ENCODE data around the gene MT1X.
"Not testable (repeated sequence)": the region's sequence is repeated elsewhere in the genome, so short reads cannot be mapped to it uniquely, and the experiment has no call there.

MT1X gene

GRCh38 chr16:56657555-56658326, 24.5 kb upstream of the MT1X start, which contains the start of gene MT1F:
TSS of gene MT1F (plus strand) at chr16:56657959. CDS start at chr16:56658059, 100 bp downstream.
- DNase-seq = peak; percentile 74

- DNase-seq = no peak
These were observed 23.9 kb upstream of the MT1X start for GRCh38 chr16:56658327-56658875.

- DNase-seq = peak; percentile 28
These were observed 19.6 kb upstream of the MT1X start for GRCh38 chr16:56662357-56663354.

GRCh38 chr16:56664506-56664905, 17.8 kb upstream of the MT1X start:
- DNase-seq = no peak

- DNase-seq = not testable (repeated sequence)
These were observed 16.7 kb upstream of the MT1X start for GRCh38 chr16:56665286-56666261.

GRCh38 chr16:56667581-56668571, 14.4 kb upstream of the MT1X start, which contains the start of gene MT1G:
TSS of gene MT1G (minus strand) at chr16:56668065. CDS start at chr16:56667993, 72 bp downstream.
- no peak for DNase-seq

GRCh38 chr16:56669005-56669839, 13.0 kb upstream of the MT1X start, which contains the start of gene MT1H:
TSS of gene MT1H (plus strand) at chr16:56669814. CDS start at chr16:56669885, 71 bp downstream.
- no peak for DNase-seq

- no peak for DNase-seq
These were observed 12.2 kb upstream of the MT1X start for GRCh38 chr16:56669840-56670619.

GRCh38 chr16:56670620-56670934, 11.7 kb upstream of the MT1X start:
- DNase-seq = no peak

GRCh38 chr16:56671691-56672090, 10.6 kb upstream of the MT1X start:
- DNase-seq = not testable (repeated sequence)

GRCh38 chr16:56672171-56672570, 10.1 kb upstream of the MT1X start:
- not testable (repeated sequence) for DNase-seq

- DNase-seq = no peak
These were observed 9.3 kb upstream of the MT1X start for GRCh38 chr16:56672761-56673536.

GRCh38 chr16:56673921-56674320, 8.3 kb upstream of the MT1X start:
- peak; percentile 31 for DNase-seq

GRCh38 chr16:56674570-56674969, 7.7 kb upstream of the MT1X start:
- DNase-seq = not testable (repeated sequence)

GRCh38 chr16:56675685-56676210, 6.5 kb upstream of the MT1X start:
- peak; percentile 38 for DNase-seq

GRCh38 chr16:56677474-56677873, 4.8 kb upstream of the MT1X start:
- DNase-seq = no peak

- no peak for DNase-seq
These were observed 3.1 kb upstream of the MT1X start for GRCh38 chr16:56679078-56679730.
